ENCODE results near the gene SLC39A1. TPM values are rescaled to one million over a fixed set of nuclear protein-coding genes. Genes with fewer than 3 reads are reported as not detected.

Gene SLC39A1
- total RNA-seq, 4 donors from 2014 or later, result 19.9 to 80.0 (median 47.1) TPM

GRCh38 chr1:153929981-153930948 lies 33.1 kb downstream of the SLC39A1 start:
- no peaks in the 10 kb centered on the region for H3K9me3 ChIP-seq
- in situ Hi-C loops (cut with MboI; ENCODE audit: low pct_ligation_motif_present in 1 of 4, low pct_unique_long_range_greater_than_20kb in 1 of 4, low sequenced_read_pairs in 3 of 4), result loop anchor here in 2 of 4 donors (25.0 kb wide), 1 partner anchor 118 kb away; no protein-coding TSS in a partner anchor
- peaks cover 0 to 20% (median 9%) of the 10 kb centered on the region in 4 donors for H3K36me3 ChIP-seq
- 85% methylated on average over 14 of the region's 14 CpGs; no CpG with 5 or more reads in 1 of the 2 donors for WGBS, 2 donors (ENCODE audit: low coverage in 1 of 2)
- intact Hi-C loops (cut with DNase I; ENCODE audit: low total_unique reads), result no loop called here
- no peak for DNase-seq
- no peak overlapping the region for H3K27ac ChIP-seq
- H3K4me1 ChIP-seq, result peaks cover 0 to 6% (median 0%) of the 10 kb centered on the region in 4 donors
- H3K27me3 ChIP-seq, result no peaks in the 10 kb centered on the region
- no peak overlapping the region for H3K4me3 ChIP-seq
- TF ChIP-seq POLR2A (IDR thresholded peaks at IDR 0.05) (no peak), POLR2AphosphoS5 (IDR thresholded peaks at IDR 0.05) (no peak), EP300 (IDR thresholded peaks at IDR 0.05; ENCODE audit: low read depth) (no peak), CTCF (IDR thresholded peaks at IDR 0.05) (no peak)

- Histone ChIP-seq H3K4me3 (no peak overlapping the region), H3K4me1 (peaks cover 0 to 6% (median under 1%) of the 10 kb centered on the region in 4 donors), H3K36me3 (peaks cover 0 to 20% (median 6%) of the 10 kb centered on the region in 4 donors), H3K27me3 (no peaks in the 10 kb centered on the region), H3K9me3 (no peaks in the 10 kb centered on the region), H3K27ac (peak overlapping the region in 1 of 4 donors; percentile 46)
- TF ChIP-seq POLR2AphosphoS5 (IDR thresholded peaks at IDR 0.05), result no peak
- no peak for TF ChIP-seq POLR2A (IDR thresholded peaks at IDR 0.05)
- TF ChIP-seq EP300 (IDR thresholded peaks at IDR 0.05; ENCODE audit: low read depth), result no peak
- TF ChIP-seq CTCF (IDR thresholded peaks at IDR 0.05), result no peak
- intact Hi-C loops (cut with DNase I; ENCODE audit: low total_unique reads), result no loop called here
- DNase-seq, result no peak
- in situ Hi-C loops (cut with MboI; ENCODE audit: low pct_ligation_motif_present in 1 of 4, low pct_unique_long_range_greater_than_20kb in 1 of 4, low sequenced_read_pairs in 3 of 4), result loop anchor here in 2 of 4 donors (25.0 kb wide), 1 partner anchor 117 kb away; no protein-coding TSS in a partner anchor
- WGBS, 2 donors (ENCODE audit: low coverage in 1 of 2), result 84 to 100% methylated on average over 4 to 5 of the region's 5 CpGs
These were observed 33.9 kb downstream of the SLC39A1 start for GRCh38 chr1:153929426-153929825.

- WGBS, 2 donors (ENCODE audit: low coverage in 1 of 2), result 60 to 67% methylated on average over 2 to 4 of the region's 4 CpGs
- H3K36me3 ChIP-seq, result peaks cover 0 to 16% (median 3%) of the 10 kb centered on the region in 4 donors
- intact Hi-C loops (cut with DNase I; ENCODE audit: low total_unique reads), result no loop called here
- H3K4me1 ChIP-seq, result peaks cover 3 to 9% (median 5%) of the 10 kb centered on the region in 4 donors
- H3K9me3 ChIP-seq, result no peaks in the 10 kb centered on the region
- TF ChIP-seq CTCF (IDR thresholded peaks at IDR 0.05), result no peak
- TF ChIP-seq POLR2A (IDR thresholded peaks at IDR 0.05), result no peak
- no peak for TF ChIP-seq EP300 (IDR thresholded peaks at IDR 0.05; ENCODE audit: low read depth)
- TF ChIP-seq POLR2AphosphoS5 (IDR thresholded peaks at IDR 0.05), result no peak
- no peak overlapping the region for H3K4me3 ChIP-seq
- in situ Hi-C loops (cut with MboI; ENCODE audit: low pct_ligation_motif_present in 1 of 4, low pct_unique_long_range_greater_than_20kb in 1 of 4, low sequenced_read_pairs in 3 of 4), result loop anchor here in 2 of 4 donors (25.0 kb wide), 1 partner anchor 117 kb away; no protein-coding TSS in a partner anchor
- H3K27me3 ChIP-seq, result no peaks in the 10 kb centered on the region
- DNase-seq, result no peak
- peak overlapping the region in 2 of 4 donors; percentile 1 to 46 for H3K27ac ChIP-seq
These were observed 34.5 kb downstream of the SLC39A1 start for GRCh38 chr1:153928791-153929341.

- no peak for TF ChIP-seq POLR2A (IDR thresholded peaks at IDR 0.05)
- TF ChIP-seq EP300 (IDR thresholded peaks at IDR 0.05; ENCODE audit: low read depth), result no peak
- TF ChIP-seq POLR2AphosphoS5 (IDR thresholded peaks at IDR 0.05), result no peak
- no peak for TF ChIP-seq CTCF (IDR thresholded peaks at IDR 0.05)
- 62 to 75% methylated on average over 1 of the region's 1 CpG for WGBS, 2 donors (ENCODE audit: low coverage in 1 of 2)
- DNase-seq, result no peak
- Histone ChIP-seq H3K4me3 (no peak overlapping the region), H3K4me1 (peaks cover 6 to 11% (median 9%) of the 10 kb centered on the region in 4 donors), H3K27ac (peak overlapping the region in 2 of 4 donors; percentile 1 to 46), H3K27me3 (no peaks in the 10 kb centered on the region), H3K36me3 (peaks cover 0 to 10% (median under 1%) of the 10 kb centered on the region in 4 donors), H3K9me3 (no peaks in the 10 kb centered on the region)
- intact Hi-C loops (cut with DNase I; ENCODE audit: low total_unique reads), result no loop called here
- in situ Hi-C loops (cut with MboI; ENCODE audit: low pct_ligation_motif_present in 1 of 4, low pct_unique_long_range_greater_than_20kb in 1 of 4, low sequenced_read_pairs in 3 of 4), result loop anchor here in 2 of 4 donors (25.0 kb wide), 1 partner anchor 116 kb away; no protein-coding TSS in a partner anchor
These were observed 35.1 kb downstream of the SLC39A1 start for GRCh38 chr1:153928245-153928644.

Data from transverse colon (tissue), 4 donors.